HG02870 (cell line): Measurements from ENCODE around the gene IFNAR2.

Experiments
- ATAC-seq: cut with Tn5 transposase; IDR thresholded peaks from one replicate; pipeline ENCODE4 v1.9.1; 2021; ENCODE audit warnings: mild to moderate bottlenecking, moderate library complexity; ENCODE audit not compliant: unreplicated experiment

IFNAR2 gene

DNA sequence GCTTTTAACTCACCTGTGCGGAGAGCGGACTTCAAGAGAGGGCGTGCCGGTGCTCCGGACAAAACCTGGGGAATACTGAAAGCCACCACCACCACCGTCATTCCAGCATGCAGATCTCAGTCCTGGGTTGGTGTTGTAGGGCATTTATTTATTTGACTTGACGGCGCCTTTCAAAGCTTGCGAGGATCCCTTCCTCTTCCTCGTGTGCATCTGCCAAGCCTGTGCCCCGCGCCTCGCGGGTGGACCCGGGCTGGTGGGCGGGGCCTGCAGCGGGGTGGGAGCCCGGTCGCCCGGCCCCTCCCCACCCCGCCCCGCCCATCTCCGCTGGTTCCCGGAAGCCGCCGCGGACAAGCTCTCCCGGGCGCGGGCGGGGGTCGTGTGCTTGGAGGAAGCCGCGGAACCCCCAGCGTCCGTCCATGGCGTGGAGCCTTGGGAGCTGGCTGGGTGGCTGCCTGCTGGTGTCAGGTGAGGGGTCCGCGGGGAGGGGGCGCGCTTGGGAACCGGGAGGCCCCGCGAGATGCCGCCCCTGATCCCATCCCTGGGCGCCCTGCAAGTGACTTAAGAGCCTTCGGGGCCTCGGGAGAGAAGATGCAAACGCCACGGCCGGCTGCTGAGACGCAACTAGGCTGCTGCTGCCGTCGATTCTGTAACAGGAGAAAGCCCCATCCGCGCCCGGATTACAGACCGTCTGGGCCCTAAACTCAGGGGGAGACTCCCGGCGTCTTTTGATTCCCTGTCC, 36.5 kb downstream of the IFNAR2 start, which contains the start of gene IL10RB:
Gene IL10RB, plus strand, starts transcription at position 318 of the 739 bp plus-strand sequence. Its CDS starts 99 bp downstream, at position 417.
- peak; percentile 34 for ATAC-seq

GRCh38 chr21:33266789-33267135, 37.0 kb downstream of the IFNAR2 start:
- peak; percentile 7 for ATAC-seq

DNA sequence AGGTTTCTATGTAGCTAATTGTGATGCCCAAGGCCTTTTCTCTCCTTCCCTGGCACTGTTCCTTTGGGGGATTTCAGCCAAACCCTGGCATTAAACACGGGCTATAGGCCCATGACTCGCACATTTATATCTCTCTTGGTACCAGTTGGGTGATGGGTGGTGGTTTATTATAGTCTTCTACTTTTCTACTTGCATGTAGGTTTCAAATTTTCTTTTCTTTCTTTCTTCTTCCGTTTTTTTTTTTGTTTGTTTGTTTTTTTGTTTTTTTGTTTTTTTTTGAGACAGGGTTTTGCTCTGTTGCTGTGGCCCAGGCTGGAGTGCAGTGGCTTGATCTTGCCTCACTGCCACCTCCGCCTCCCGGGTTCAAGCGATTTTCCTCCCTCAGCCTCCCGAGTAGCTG, 37.5 kb downstream of the IFNAR2 start:
- ATAC-seq = no peak

DNA sequence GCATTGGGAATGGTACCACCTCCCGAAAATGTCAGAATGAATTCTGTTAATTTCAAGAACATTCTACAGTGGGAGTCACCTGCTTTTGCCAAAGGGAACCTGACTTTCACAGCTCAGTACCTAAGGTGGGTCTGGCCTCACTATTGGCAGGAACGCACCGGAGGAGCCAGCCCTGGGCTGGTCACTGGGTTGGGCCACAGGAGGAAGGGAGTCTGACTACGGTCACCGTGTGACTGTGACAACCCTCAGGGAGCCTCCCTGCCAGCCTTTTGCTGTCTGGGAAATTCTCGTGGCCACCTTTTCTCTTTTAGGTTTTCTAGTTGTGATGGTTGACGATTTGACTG, 38.6 kb downstream of the IFNAR2 start:
- peak; percentile 4 for ATAC-seq

DNA sequence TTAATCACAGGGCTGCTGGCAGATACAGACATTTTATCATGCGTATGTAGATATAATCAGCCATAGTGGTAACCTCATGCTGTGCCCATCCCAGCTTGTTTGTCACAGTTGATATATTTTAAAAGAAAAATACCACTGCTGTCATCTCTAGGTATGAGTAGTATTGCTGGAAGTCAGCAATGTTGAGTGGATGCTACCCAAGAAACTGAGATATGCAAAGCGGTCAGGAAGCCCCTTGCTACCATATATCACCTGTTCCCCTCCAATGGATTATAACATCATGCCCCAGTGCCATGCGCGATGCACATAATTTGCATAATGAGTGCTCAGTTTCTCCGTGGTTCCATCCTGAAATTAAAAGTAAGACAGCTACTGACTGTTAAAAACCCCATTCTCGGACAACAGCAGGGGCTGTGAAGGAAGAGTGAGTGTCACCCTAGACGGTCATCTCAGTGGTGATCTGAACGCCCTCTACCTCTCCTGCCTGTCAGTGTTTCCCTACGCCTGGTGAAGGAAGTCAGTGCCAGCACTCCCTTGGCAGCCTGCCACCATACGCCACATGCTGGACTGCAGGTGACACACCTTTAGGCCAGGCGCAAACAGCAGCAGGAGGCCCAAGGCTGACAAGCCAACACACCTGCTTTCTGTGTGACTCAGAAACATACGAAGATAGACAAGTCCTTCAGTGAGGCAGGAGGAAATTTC, 39.2 kb downstream of the IFNAR2 start:
- ATAC-seq = peak; percentile 68

- no peak for ATAC-seq
Measured at GRCh38 chr21:33270986-33271385, 41.2 kb downstream of the IFNAR2 start.

DNA sequence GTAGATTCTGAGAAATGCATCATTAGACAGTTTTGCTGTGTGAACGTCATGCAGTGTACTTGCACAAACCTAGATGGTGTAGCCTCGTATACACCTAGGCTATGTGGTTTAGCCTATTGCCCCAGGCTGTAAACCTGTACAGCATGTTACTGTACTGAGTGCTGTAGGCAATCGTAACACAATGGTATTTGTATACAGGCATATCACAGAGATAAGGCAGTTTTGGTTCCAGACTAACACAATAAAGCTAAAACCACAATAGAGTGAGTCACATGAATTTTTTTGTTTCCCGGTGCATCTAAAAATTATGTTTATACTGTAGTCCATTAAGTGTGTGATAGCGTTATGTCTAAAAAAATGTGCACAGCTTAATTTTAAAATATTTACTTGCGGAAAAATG, 43.3 kb downstream of the IFNAR2 start:
- ATAC-seq = no peak

DNA sequence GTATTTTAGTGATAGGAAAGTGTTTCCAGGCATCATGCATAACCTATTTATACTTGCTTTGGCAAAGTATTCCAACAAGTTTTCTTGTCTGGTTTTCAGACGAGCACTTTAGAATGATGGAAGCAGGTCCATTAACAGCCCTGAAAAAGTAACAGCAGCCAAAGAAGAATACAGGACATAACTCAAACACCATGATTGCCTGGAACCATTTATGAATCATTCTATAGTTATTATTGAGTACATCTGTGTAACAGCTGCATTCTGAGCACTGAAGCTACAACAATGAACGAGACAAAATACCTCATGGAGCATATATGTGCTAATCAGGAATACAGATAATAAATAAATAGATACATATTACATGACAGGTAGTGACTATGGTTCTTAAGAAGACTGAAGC, 49.0 kb downstream of the IFNAR2 start:
- no peak for ATAC-seq

GRCh38 chr21:33279330-33279820, 49.6 kb downstream of the IFNAR2 start:
- no peak for ATAC-seq
